Glutamatergic neuron (in vitro differentiated cells): Measurements from ENCODE around the gene QKI. TPM values are rescaled to one million over a fixed set of nuclear protein-coding genes. Genes with fewer than 3 reads are reported as not detected.
A peak's percentile ranks its signal among the peaks of the same experiment; 100 is the strongest.

ENCODE experiments used
- DNase-seq: peaks from one replicate; pipeline ENCODE4 v3.0.0; 2022
- H3K27ac Mint-ChIP-seq: one replicate; pipeline ENCODE4 v1.8.0; 2020; ENCODE audit warnings: mild to moderate bottlenecking, mixed read lengths, inconsistent platforms; ENCODE audit not compliant: unreplicated experiment
- H3K27me3 Mint-ChIP-seq: one replicate; pipeline ENCODE4 v1.8.0; 2020; ENCODE audit warnings: mild to moderate bottlenecking, moderate library complexity, mixed read lengths, inconsistent platforms; ENCODE audit not compliant: unreplicated experiment
- H3K36me3 Mint-ChIP-seq: one replicate; pipeline ENCODE4 v1.8.0; 2020; ENCODE audit warnings: mild to moderate bottlenecking, mixed read lengths, inconsistent platforms; ENCODE audit not compliant: unreplicated experiment
- H3K4me1 Mint-ChIP-seq: one replicate; pipeline ENCODE4 v1.8.0; 2020; ENCODE audit warnings: mild to moderate bottlenecking, low read depth, mixed read lengths, inconsistent platforms; ENCODE audit not compliant: unreplicated experiment
- H3K4me3 Mint-ChIP-seq: one replicate; pipeline ENCODE4 v1.8.0; 2020; ENCODE audit warnings: mild to moderate bottlenecking, mixed read lengths, inconsistent platforms; ENCODE audit not compliant: unreplicated experiment
- H3K9me3 Mint-ChIP-seq: one replicate; pipeline ENCODE4 v1.8.0; 2020; ENCODE audit warnings: mild to moderate bottlenecking, moderate library complexity, mixed read lengths, inconsistent platforms; ENCODE audit not compliant: unreplicated experiment
- CTCF ChIP-seq: fragments of 200-600 bp; sonication (generic); IDR thresholded peaks from one replicate; pipeline ENCODE4 v1.5.0; 2021; ENCODE audit not compliant: partially characterized antibody, unreplicated experiment
- total RNA-seq: library from RNA; stranded (reverse); fragmentation: NEBNext Ultra II Directional; extraction: Animal tissue kit (Norgen Biotek cat#: 25700); gene quantifications from one replicate; pipeline ENCODE4 v1.2.1, GENCODE V29; 2021; ENCODE audit not compliant: unreplicated experiment

QKI gene
- total RNA-seq, 1 donor from 2014 or later, result 50.5 TPM

GRCh38 chr6:163369628-163370365 lies 44.7 kb upstream of the QKI start:
- H3K9me3 Mint-ChIP-seq, result peaks cover 8% of the 10 kb centered on the region
- no peaks in the 10 kb centered on the region for H3K36me3 Mint-ChIP-seq
- DNase-seq, result no peak
- peak overlapping the region; percentile 41 for H3K4me3 Mint-ChIP-seq
- TF ChIP-seq CTCF, result no peak
- no peaks in the 10 kb centered on the region for H3K27me3 Mint-ChIP-seq
- peak overlapping the region; percentile 21 for H3K27ac Mint-ChIP-seq
- H3K4me1 Mint-ChIP-seq, result peaks cover 23% of the 10 kb centered on the region

DNA sequence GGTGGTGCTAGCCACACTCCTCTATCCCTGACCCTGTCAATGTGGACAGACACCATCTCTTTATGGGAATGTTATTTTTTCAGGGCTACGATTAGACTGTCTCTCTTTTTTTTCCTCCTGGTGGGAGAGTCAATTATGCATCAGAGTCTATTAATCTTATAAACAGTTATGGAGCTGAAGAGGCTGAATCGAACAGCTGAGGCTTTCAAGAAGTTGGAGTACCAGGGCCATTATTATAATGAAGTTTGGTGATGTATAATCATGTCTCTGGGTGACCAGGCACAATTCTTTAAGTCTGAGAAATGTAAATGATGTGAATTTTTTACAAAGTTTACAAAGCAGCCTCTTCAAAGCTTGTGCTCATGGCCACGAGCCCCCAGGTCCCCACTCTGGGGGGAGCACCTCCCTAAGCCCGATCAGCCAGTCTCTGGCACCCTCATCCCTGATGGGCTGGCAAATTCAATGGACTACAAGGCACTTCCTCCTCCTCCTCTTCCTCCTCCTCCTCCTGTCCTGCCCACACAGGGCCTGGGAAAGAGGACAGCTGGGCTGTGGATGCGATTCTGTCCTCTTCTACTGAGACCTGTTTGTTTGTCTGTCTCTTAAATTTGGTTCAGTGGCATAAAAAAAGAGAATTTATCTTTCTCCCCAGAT lies 43.9 kb upstream of the QKI start:
- H3K4me3 Mint-ChIP-seq, result no peak overlapping the region
- H3K9me3 Mint-ChIP-seq, result peaks cover 8% of the 10 kb centered on the region
- no peaks in the 10 kb centered on the region for H3K27me3 Mint-ChIP-seq
- TF ChIP-seq CTCF, result no peak
- H3K27ac Mint-ChIP-seq, result no peak overlapping the region
- H3K4me1 Mint-ChIP-seq, result peaks cover 29% of the 10 kb centered on the region
- DNase-seq, result no peak
- H3K36me3 Mint-ChIP-seq, result no peaks in the 10 kb centered on the region

DNA sequence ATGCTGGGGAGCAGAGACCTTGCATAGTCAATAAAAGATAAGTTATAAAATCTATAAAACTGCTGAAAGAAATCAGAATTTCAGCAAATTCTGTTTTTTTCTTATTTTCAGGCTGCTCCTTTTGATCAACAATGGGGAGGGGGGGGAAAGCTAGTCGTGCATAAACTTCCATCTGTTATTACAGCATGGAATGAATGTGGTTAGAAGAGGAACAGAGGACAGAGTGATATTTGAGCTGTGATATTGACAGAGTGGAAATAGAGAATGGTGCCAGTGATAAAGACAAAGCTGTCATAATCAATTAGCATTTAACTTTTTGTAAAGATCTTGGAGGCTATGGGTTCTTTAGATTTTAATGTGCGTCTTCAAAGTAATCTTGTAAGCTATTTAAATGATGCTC lies 43.4 kb upstream of the QKI start:
- Mint-ChIP-seq H3K27ac (peak overlapping the region; percentile 33), H3K9me3 (peaks cover 8% of the 10 kb centered on the region), H3K4me3 (no peak overlapping the region), H3K4me1 (peaks cover 29% of the 10 kb centered on the region), H3K36me3 (no peaks in the 10 kb centered on the region), H3K27me3 (no peaks in the 10 kb centered on the region)
- TF ChIP-seq CTCF, result no peak
- DNase-seq, result no peak

- Mint-ChIP-seq H3K36me3 (no peaks in the 10 kb centered on the region), H3K9me3 (peaks cover 9% of the 10 kb centered on the region), H3K27ac (no peak overlapping the region), H3K4me1 (peaks cover 29% of the 10 kb centered on the region), H3K4me3 (no peak overlapping the region), H3K27me3 (peaks cover 4% of the 10 kb centered on the region)
- TF ChIP-seq CTCF, result no peak
- no peak for DNase-seq
These were observed 41.3 kb upstream of the QKI start for GRCh38 chr6:163373240-163373639.

GRCh38 chr6:163375361-163375760 lies 39.2 kb upstream of the QKI start:
- Mint-ChIP-seq H3K36me3 (no peaks in the 10 kb centered on the region), H3K4me3 (no peak overlapping the region), H3K4me1 (peaks cover 17% of the 10 kb centered on the region), H3K27ac (no peak overlapping the region), H3K27me3 (peaks cover 4% of the 10 kb centered on the region), H3K9me3 (peaks cover 3% of the 10 kb centered on the region)
- no peak for DNase-seq
- TF ChIP-seq CTCF, result no peak
